Kidney (tissue), 14 donors: ENCODE measurements around the gene PTPN9. TPM values are rescaled to one million over a fixed set of nuclear protein-coding genes. Genes with fewer than 3 reads are reported as not detected.

Experiments used
- DNase-seq, 5 donors: peaks; one replicate each; pipeline ENCODE4 v3.0.0-alpha.2; 2013 to 2020
- FAIRE-seq: peaks from 2 replicates; lab custom pipeline; 2012; peaks lifted over from hg19 to GRCh38; lab: Jason Lieb, UNC
- H3K27ac ChIP-seq, 2 donors: one replicate each; pipeline ENCODE4 v1.7.0; 2013; ENCODE audit warnings: low read depth in 2 of 2, low read length in 2 of 2, inconsistent platforms in 1 of 2
- H3K27me3 ChIP-seq: one replicate; pipeline ENCODE4 v1.7.1; 2013; ENCODE audit warnings: low read length, inconsistent platforms; ENCODE audit not compliant: control insufficient read depth, insufficient read depth
- H3K36me3 ChIP-seq, 3 donors: one replicate each; pipeline versions ENCODE4 v1.7.0 to v1.7.1; 2013; ENCODE audit warnings: low read length in 3 of 3, control low read depth in 1 of 3, inconsistent platforms in 1 of 3; ENCODE audit not compliant: insufficient read depth in 3 of 3, control insufficient read depth in 2 of 3
- H3K4me1 ChIP-seq, 3 donors: one replicate each; pipeline versions ENCODE4 v1.7.0 to v1.7.1; 2013; ENCODE audit warnings: low read length in 3 of 3, inconsistent platforms in 1 of 3, low read depth in 1 of 3; ENCODE audit not compliant: control insufficient read depth in 2 of 3, insufficient read depth in 2 of 3
- H3K4me3 ChIP-seq, 3 donors: one replicate each; pipeline versions ENCODE4 v1.7.0 to v1.8.1; 2013; ENCODE audit warnings: low read length in 3 of 3, control low read depth in 1 of 3, inconsistent platforms in 1 of 3
- H3K9ac ChIP-seq, 3 donors: one replicate each; pipeline versions ENCODE4 v1.7.0 to v1.7.1; 2013; ENCODE audit warnings: low read length in 3 of 3, control low read depth in 1 of 3, inconsistent platforms in 1 of 3
- H3K9me3 ChIP-seq, 3 donors: one replicate each; pipeline versions ENCODE4 v1.7.0 to v1.7.1; 2013; ENCODE audit warnings: low read length in 3 of 3, control low read depth in 1 of 3, inconsistent platforms in 1 of 3; ENCODE audit not compliant: control insufficient read depth in 2 of 3, insufficient read depth in 1 of 3
- intact Hi-C: fragments of 100-400 bp; cut with DNase I; formaldehyde crosslinking; loops from one replicate; pipeline ENCODE4 v1.11.1; 2022
- polyA plus RNA-seq: library from polyadenylated mRNA; stranded (reverse); fragments of 350-450 nt; fragmentation: Illumina TruSeq; extraction: RNeasy Lipid Tissue Mini Kit (QIAGEN cat#74804); gene quantifications from one replicate; pipeline ENCODE4 v1.2.3, GENCODE V29; 2014; ENCODE audit warnings: low read depth, low replicate concordance; ENCODE audit not compliant: insufficient read depth
- total RNA-seq: library from RNA; stranded (reverse); fragmentation: NEBNext Ultra II Directional; extraction: Animal tissue kit (Norgen Biotek cat#: 25700); gene quantifications from one replicate; pipeline ENCODE4 v1.2.1, GENCODE V29; 2021
- TF ChIP-seq, protein P1 (sequence below): IDR thresholded peaks from 3 replicates; pipeline ENCODE4 v1.5.1; 2012; ENCODE audit warnings: mild to moderate bottlenecking, moderate library complexity, borderline replicate concordance; ENCODE audit not compliant: insufficient read depth; ENCODE audit errors: extremely low read depth
- donor health status: control.
- donor health status: control.
- donor health status: control.
- donor health status: control.
- donor health status: control.
- donor health status: DM: yes; HTN: yes; CAD: no.
- donor health status: Normal renal cell carcinoma (clear cell type).

The PTPN9 gene
- total and polyA plus RNA-seq, 2 donors from 2014 or later = 15.3 to 52.5 TPM

DNA sequence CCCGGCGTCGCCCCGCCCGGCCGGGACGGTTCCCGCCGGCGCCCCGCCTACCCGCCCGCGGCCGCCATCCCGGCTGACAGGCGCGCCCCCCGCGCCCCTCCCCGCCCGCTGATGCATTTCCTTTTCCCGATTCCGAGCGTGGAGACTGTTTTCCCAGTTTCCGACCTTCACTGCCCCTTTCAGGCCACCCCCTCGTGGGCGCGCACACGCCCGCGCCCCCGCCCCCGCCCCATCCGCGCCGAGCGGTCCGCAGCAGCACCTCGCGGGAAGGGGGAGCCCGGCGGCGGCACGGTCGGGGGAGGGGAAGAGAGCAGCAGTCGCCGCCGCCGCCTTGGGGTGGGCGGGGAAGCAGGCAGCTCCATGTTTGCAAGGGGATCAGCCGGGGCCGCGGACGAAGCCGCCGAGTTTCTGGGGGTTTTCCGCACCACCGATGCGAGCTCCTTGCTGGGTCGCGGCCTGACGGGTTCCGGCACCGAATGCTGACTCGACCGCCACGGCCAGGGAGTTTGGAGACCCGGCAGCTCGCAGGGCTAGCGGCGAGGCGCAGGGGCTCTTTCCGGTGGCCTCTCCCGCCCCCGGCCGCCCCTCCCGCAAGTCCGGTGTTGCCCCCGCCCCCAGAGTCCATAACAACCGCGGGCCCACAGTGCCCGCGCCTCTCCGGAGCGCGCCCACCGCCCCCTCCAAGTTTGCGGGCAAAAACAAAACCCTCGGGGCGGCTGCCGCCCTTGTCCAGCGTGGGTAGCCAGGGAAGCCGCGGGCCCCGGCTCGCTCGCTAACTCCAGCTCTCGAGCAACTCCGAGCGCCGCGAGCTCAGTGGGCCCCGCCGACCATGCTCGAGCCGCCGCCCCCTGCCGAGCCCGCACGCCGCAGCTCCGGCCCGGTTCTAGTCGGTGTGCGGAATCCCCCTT is 124.4 kb downstream of the PTPN9 start:
- intact Hi-C loops = no loop called here
- Histone ChIP-seq H3K4me1 (peaks cover 0 to 14% (median 5%) of the 10 kb centered on the region in 3 donors), H3K9ac (peak overlapping the region in 2 of 3 donors; percentile 53 to 71), H3K4me3 (peak overlapping the region; percentile 74 to 96 (median 81)), H3K27ac (peak overlapping the region; percentile 95 to 97), H3K9me3 (no peaks in the 10 kb centered on the region), H3K36me3 (no peaks in the 10 kb centered on the region), H3K27me3 (no peaks in the 10 kb centered on the region)
- TF ChIP-seq, protein P1, sequence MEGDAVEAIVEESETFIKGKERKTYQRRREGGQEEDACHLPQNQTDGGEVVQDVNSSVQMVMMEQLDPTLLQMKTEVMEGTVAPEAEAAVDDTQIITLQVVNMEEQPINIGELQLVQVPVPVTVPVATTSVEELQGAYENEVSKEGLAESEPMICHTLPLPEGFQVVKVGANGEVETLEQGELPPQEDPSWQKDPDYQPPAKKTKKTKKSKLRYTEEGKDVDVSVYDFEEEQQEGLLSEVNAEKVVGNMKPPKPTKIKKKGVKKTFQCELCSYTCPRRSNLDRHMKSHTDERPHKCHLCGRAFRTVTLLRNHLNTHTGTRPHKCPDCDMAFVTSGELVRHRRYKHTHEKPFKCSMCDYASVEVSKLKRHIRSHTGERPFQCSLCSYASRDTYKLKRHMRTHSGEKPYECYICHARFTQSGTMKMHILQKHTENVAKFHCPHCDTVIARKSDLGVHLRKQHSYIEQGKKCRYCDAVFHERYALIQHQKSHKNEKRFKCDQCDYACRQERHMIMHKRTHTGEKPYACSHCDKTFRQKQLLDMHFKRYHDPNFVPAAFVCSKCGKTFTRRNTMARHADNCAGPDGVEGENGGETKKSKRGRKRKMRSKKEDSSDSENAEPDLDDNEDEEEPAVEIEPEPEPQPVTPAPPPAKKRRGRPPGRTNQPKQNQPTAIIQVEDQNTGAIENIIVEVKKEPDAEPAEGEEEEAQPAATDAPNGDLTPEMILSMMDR = no peak
- FAIRE-seq (no peak), DNase-seq (peak in 2 of 5 donors; percentile 92 to 94)

DNA sequence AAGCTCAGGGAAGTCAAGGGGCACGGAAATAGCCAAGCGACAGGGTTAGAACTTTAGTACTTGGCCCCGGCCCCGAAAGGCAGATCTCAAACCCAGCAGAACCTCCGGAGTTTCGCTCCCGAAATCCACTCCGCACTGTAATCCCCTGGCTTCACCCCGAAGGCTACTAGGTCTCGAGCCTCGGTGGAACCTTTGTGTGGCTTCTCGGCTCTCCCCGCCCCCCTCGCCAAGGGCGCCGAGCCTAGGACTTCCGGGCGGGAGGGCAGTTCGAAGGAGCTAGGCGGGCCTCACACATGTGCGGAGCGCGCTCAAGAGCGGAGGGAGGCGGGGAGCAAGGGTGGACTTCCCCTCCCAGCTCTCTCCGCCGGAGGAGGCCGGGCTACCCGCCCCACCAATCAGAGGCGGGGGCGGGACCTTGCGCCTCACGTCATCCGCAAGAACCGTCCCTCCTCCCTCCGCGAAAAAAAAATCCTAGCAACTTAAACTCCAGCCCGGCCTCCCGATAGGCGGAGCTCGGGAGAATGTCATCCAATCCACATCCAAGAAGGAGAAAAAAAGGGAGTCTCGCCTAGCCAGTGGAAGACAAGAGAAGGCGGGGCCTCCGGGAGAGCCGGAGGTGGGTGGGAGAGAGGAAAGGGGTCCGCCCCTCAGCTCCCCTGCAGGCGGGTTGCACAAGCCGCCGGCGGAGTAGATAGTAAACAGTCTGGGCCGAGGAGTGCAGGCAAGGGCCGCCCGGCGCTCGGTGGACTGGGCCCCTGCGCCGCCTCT is 125.2 kb downstream of the PTPN9 start:
- Histone ChIP-seq H3K4me3 (peak overlapping the region; percentile 67 to 96 (median 91)), H3K4me1 (peaks cover 0 to 17% (median 8%) of the 10 kb centered on the region in 3 donors), H3K9ac (peak overlapping the region; percentile 70 to 91 (median 84)), H3K27me3 (no peaks in the 10 kb centered on the region), H3K27ac (peak overlapping the region; percentile 95 to 97), H3K9me3 (no peaks in the 10 kb centered on the region), H3K36me3 (no peaks in the 10 kb centered on the region)
- TF ChIP-seq, protein P1 = no peak
- FAIRE-seq = peak; percentile 99
- DNase-seq = peak; percentile 99 to 100 (median 100)
- intact Hi-C loops = no loop called here

DNA sequence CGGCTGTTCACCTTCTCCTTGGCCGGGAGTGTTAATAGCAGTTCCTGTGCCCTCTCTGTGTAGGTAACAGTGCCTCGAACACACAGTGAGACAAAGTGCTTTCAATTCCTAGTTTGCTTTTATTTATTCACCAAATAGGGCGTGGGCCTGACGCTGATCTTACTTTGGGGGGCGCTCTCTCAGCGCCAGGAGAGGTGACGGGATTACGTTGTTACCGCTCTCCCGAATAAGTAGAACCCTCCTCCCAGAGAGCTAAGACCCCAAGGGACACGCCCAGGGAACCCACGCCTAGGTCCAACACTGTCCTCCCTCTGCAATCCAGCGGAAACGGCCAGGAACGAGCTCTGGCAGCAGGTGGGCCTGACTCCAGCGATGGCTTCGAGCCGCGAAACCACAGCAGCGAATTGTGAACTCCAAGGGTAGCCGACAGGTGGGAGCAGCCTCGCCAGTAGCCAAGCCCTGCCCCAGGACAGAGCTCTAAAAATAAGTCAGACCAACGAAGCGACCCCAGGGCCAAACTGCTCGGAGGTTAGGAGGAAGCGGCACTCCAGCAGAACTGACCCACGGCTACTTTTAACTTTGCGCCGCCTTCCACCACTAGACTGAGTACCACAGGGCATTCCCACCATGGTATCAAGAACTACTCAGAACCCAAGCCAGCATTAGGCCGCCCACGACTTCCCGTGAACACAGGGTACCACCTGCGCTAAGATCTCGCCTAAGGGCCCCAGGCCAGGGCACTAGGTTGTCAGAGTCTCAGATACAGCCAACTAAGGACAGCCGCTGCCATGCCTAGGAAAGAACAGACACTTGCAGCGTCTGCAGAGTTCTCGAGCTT is 126.0 kb downstream of the PTPN9 start:
- TF ChIP-seq, protein P1 = no peak
- peaks cover 0 to 17% (median 8%) of the 10 kb centered on the region in 3 donors for H3K4me1 ChIP-seq
- H3K9me3 ChIP-seq = no peaks in the 10 kb centered on the region
- DNase-seq (peak; percentile 44 to 86 (median 81)), FAIRE-seq (no peak)
- intact Hi-C loops = no loop called here
- H3K36me3 ChIP-seq = no peaks in the 10 kb centered on the region
- peak overlapping the region; percentile 88 to 95 for H3K27ac ChIP-seq
- peak overlapping the region; percentile 70 to 91 (median 84) for H3K9ac ChIP-seq
- no peaks in the 10 kb centered on the region for H3K27me3 ChIP-seq
- peak overlapping the region; percentile 66 to 91 (median 67) for H3K4me3 ChIP-seq
